B cell (primary cell): ENCODE results near the gene LHFPL6. TPM values are rescaled to one million over a fixed set of nuclear protein-coding genes. Genes with fewer than 3 reads are reported as not detected.

ENCODE experiments used
- ATAC-seq: fragments of 200-7000 bp; cut with Tn5 transposase; one replicate; pipeline ENCODE4 v1.10.0; 2021; ENCODE audit warnings: low read depth, mild to moderate bottlenecking, moderate number of reproducible peaks, moderate library complexity
- CTCF ChIA-PET: fragments of 350-600 bp; sonication (Branson Sonifier 250); formaldehyde crosslinking; loops from one replicate; lab custom pipeline; 2021; ENCODE audit warnings: antibody characterized with exemption, inconsistent platforms; lab: Charles Lee
- POLR2A ChIA-PET: fragments of 350-600 bp; sonication (Branson Sonifier 250); formaldehyde crosslinking; loops from one replicate; lab custom pipeline; 2021; ENCODE audit warnings: antibody characterized with exemption; lab: Charles Lee
- DNase-seq: peaks from one replicate; pipeline ENCODE4 v3.0.0; 2013
- H2AFZ ChIP-seq: 2 replicates; pipeline ENCODE4 v1.6.1; 2012; ENCODE audit warnings: mild to moderate bottlenecking, low read depth, low read length; ENCODE audit not compliant: insufficient read depth, poor library complexity, severe bottlenecking
- H3K27ac ChIP-seq, 2 donors: 1 replicate in 1 of 2; 2 replicates in 1 of 2; pipeline ENCODE4 v1.5.1; 2012 to 2013; ENCODE audit warnings: low read length in 2 of 2, mild to moderate bottlenecking in 2 of 2, moderate library complexity in 1 of 2
- H3K27me3 ChIP-seq, 4 experiments: fragments of 200-600 bp in 1 of 4; sonication (generic) in 1 of 4; replicated peaks in 1 of 4; 1 replicate in 2 of 4; 2 replicates in 2 of 4; pipeline versions ENCODE4 v1.6.1 to v1.7.0; 2013 to 2016; ENCODE audit warnings: low read length in 3 of 4, mild to moderate bottlenecking in 2 of 4, mixed read lengths in 1 of 4, moderate library complexity in 1 of 4; ENCODE audit not compliant: insufficient read depth in 4 of 4, control insufficient read depth in 3 of 4; ENCODE audit errors: control extremely low read depth in 1 of 4
- H3K36me3 ChIP-seq, 2 experiments: replicated peaks in 1 of 2; 1 replicate in 1 of 2; 2 replicates in 1 of 2; pipeline versions ENCODE4 v1.6.1 to v1.7.1; 2013; ENCODE audit warnings: low read length in 1 of 2; ENCODE audit not compliant: insufficient read depth in 2 of 2, control insufficient read depth in 1 of 2; ENCODE audit errors: control extremely low read depth in 1 of 2, extremely low read depth in 1 of 2
- H3K4me1 ChIP-seq, 2 donors: fragments of 200-600 bp in 1 of 2; sonication (generic) in 1 of 2; 1 replicate in 1 of 2; 2 replicates in 1 of 2; pipeline versions ENCODE4 v1.5.1 to v1.6.1; 2013 to 2017; ENCODE audit warnings: low read length in 2 of 2; ENCODE audit not compliant: control insufficient read depth in 2 of 2, insufficient read depth in 2 of 2
- H3K4me2 ChIP-seq: replicated peaks from 2 replicates; pipeline ENCODE3; 2012; ENCODE audit warnings: mild to moderate bottlenecking, low read depth, low read length; ENCODE audit not compliant: poor library complexity, severe bottlenecking
- H3K4me3 ChIP-seq, 5 experiments: fragments of 200-600 bp in 1 of 5; sonication (generic) in 1 of 5; 1 replicate in 3 of 5; 2 replicates in 2 of 5; pipeline versions ENCODE4 v1.5.1 to v1.7.0; 2011 to 2016; ENCODE audit warnings: low read length in 4 of 5, mild to moderate bottlenecking in 4 of 5, low read depth in 2 of 5, control low read depth in 1 of 5, moderate library complexity in 1 of 5; ENCODE audit not compliant: insufficient read depth in 1 of 5; ENCODE audit errors: control extremely low read depth in 1 of 5, extremely low read depth in 1 of 5
- H3K79me2 ChIP-seq: fragments of 200-600 bp; sonication (generic); one replicate; pipeline ENCODE4 v1.6.0; 2016; ENCODE audit warnings: low read length; ENCODE audit not compliant: control insufficient read depth, insufficient read depth
- H3K9ac ChIP-seq: fragments of 200-600 bp; sonication (generic); 2 replicates; pipeline ENCODE4 v1.6.1; 2017; ENCODE audit warnings: mild to moderate bottlenecking, low read length, moderate library complexity
- H3K9me3 ChIP-seq, 3 donors: one replicate each; pipeline versions ENCODE4 v1.6.1 to v1.7.1; 2013; ENCODE audit warnings: low read length in 2 of 3; ENCODE audit not compliant: control insufficient read depth in 2 of 3, insufficient read depth in 1 of 3; ENCODE audit errors: control extremely low read depth in 1 of 3
- H4K20me1 ChIP-seq: 2 replicates; pipeline ENCODE4 v1.6.0; 2012; ENCODE audit warnings: mild to moderate bottlenecking, low read length; ENCODE audit not compliant: insufficient read depth, control insufficient read depth, poor library complexity, severe bottlenecking
- H3K27ac Mint-ChIP-seq: one replicate; pipeline ENCODE4 v1.8.0; 2021; ENCODE audit warnings: mixed read lengths
- H3K27me3 Mint-ChIP-seq: one replicate; pipeline ENCODE4 v1.8.0; 2021; ENCODE audit warnings: mixed read lengths
- H3K4me1 Mint-ChIP-seq: one replicate; pipeline ENCODE4 v1.8.0; 2021; ENCODE audit warnings: mixed read lengths
- H3K4me3 Mint-ChIP-seq: one replicate; pipeline ENCODE4 v1.8.0; 2021; ENCODE audit warnings: mixed read lengths
- H3K9me3 Mint-ChIP-seq: one replicate; pipeline ENCODE4 v1.8.0; 2022; ENCODE audit warnings: mixed read lengths; ENCODE audit not compliant: insufficient read depth
- CTCF ChIP-seq: fragments of 200-600 bp; IDR thresholded peaks from one replicate; pipeline ENCODE4 v1.8.0; 2022; ENCODE audit warnings: antibody characterized with exemption, mild to moderate bottlenecking
- EZH2 ChIP-seq: IDR thresholded peaks from 2 replicates; pipeline ENCODE4 v1.6.1; 2012; ENCODE audit warnings: borderline replicate concordance, low read depth, mild to moderate bottlenecking, moderate library complexity, low read length; ENCODE audit not compliant: insufficient read depth, poor library complexity, severe bottlenecking
- WGBS: methylation state at CpG from one replicate; pipeline ENCODE4 v1.1.5; 2013; ENCODE audit warnings: missing lambda C conversion rate; ENCODE audit not compliant: insufficient coverage; 5-methylcytosine and 5-hydroxymethylcytosine counted together
- intact Hi-C: fragments of 100-400 bp; cut with micrococcal nuclease; formaldehyde crosslinking; loops from one replicate; pipeline ENCODE4 v1.10.0; 2022
- polyA plus RNA-seq: library from polyadenylated mRNA; depleted of rRNA; stranded (reverse); fragments of >200 nt; gene quantifications from 2 replicates; pipeline ENCODE4 v1.2.3, GENCODE V29; 2012
- total RNA-seq, 2 donors: library from RNA; stranded (reverse); fragments of 120-200 nt in 1 of 2; gene quantifications; 1 replicate in 1 of 2; 2 replicates in 1 of 2; pipeline versions ENCODE4 v1.2.3 to v1.2.4, GENCODE V29; 2013 to 2022

The LHFPL6 gene
- total and polyA plus RNA-seq, 2 donors (not counting 1 experiment from before 2014, with no cell fraction given): 0.01 TPM; not detected in 1

GRCh38 chr13:39503048-39503447 is 99.9 kb downstream of the LHFPL6 start:
- POLR2A ChIA-PET: no interaction called here
- H4K20me1 ChIP-seq: no peaks in the 10 kb centered on the region
- no peaks in the 10 kb centered on the region for H3K9me3 Mint-ChIP-seq
- H3K9ac ChIP-seq: no peak overlapping the region
- no peaks in the 10 kb centered on the region for H3K27me3 ChIP-seq
- no peak overlapping the region for H3K27ac Mint-ChIP-seq
- no peaks in the 10 kb centered on the region for H3K79me2 ChIP-seq
- TF ChIP-seq CTCF: no peak
- TF ChIP-seq EZH2: no peak
- no peaks in the 10 kb centered on the region for H3K27me3 Mint-ChIP-seq
- no peak overlapping the region for H3K27ac ChIP-seq
- no peak overlapping the region for H3K4me3 ChIP-seq
- H2AFZ ChIP-seq: no peak overlapping the region
- CTCF ChIA-PET: no interaction called here
- no peak for DNase-seq
- H3K4me1 Mint-ChIP-seq: no peaks in the 10 kb centered on the region
- intact Hi-C loops: no loop called here
- H3K9me3 ChIP-seq: no peaks in the 10 kb centered on the region
- H3K4me3 Mint-ChIP-seq: no peak overlapping the region
- no peaks in the 10 kb centered on the region for H3K36me3 ChIP-seq
- WGBS: 96% methylated on average over 3 of the region's 3 CpGs
- ATAC-seq: no peak
- no peaks in the 10 kb centered on the region for H3K4me1 ChIP-seq
- no peak overlapping the region for H3K4me2 ChIP-seq

DNA sequence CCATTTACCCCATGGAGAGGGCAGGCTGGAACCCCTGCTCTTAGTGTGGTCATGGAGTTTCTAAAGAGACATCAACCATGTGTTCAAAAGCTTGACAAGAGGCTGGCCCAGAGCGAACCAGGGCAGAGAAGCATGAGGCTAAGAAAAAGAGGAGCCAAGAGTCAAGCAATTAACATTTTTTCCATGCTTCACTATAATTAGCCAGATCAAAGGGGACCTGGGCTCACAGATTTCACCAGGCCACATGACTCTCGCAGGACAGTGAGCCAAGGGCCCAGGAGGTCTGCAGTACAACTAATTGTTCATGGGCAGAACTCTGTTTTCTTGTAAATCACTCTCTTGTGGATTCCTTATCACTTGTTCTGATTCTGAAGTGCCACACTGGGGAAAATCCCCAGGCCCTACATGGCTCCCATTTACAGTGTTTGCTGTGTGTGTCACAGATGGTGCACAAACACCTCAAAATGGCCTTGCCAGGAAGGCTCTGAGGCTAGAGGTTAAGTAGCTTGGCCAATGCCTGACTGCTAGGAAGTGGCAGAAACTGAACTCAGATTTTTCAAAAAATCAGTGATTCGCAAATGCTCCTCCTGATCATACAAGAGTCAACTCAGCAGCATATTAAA is 101.2 kb downstream of the LHFPL6 start:
- POLR2A ChIA-PET: no interaction called here
- Histone ChIP-seq H4K20me1 (no peaks in the 10 kb centered on the region), H3K27me3 (no peaks in the 10 kb centered on the region), H3K27ac (no peak overlapping the region), H3K4me3 (no peak overlapping the region), H3K36me3 (no peaks in the 10 kb centered on the region), H3K79me2 (no peaks in the 10 kb centered on the region), H2AFZ (no peak overlapping the region), H3K4me1 (no peaks in the 10 kb centered on the region), H3K9me3 (no peaks in the 10 kb centered on the region), H3K9ac (no peak overlapping the region), H3K4me2 (no peak overlapping the region)
- WGBS: 96% methylated on average over 2 of the region's 3 CpGs
- Mint-ChIP-seq H3K4me1 (no peaks in the 10 kb centered on the region), H3K27ac (no peak overlapping the region), H3K27me3 (no peaks in the 10 kb centered on the region), H3K9me3 (no peaks in the 10 kb centered on the region), H3K4me3 (no peak overlapping the region)
- ATAC-seq (no peak), DNase-seq (no peak)
- TF ChIP-seq CTCF (no peak), EZH2 (no peak)
- intact Hi-C loops: no loop called here
- CTCF ChIA-PET: no interaction called here
